Brain pericyte (primary cell): ENCODE measurements around the gene ZNF648.
"Not testable (repeated sequence)": the region's sequence is repeated elsewhere in the genome, so short reads cannot be mapped to it uniquely, and the experiment has no call there.

ENCODE experiments used
- DNase-seq: peaks from one replicate; pipeline ENCODE4 v3.0.0-alpha.2; 2012; ENCODE audit warnings: low read depth, low spot score

ZNF648 gene

DNA sequence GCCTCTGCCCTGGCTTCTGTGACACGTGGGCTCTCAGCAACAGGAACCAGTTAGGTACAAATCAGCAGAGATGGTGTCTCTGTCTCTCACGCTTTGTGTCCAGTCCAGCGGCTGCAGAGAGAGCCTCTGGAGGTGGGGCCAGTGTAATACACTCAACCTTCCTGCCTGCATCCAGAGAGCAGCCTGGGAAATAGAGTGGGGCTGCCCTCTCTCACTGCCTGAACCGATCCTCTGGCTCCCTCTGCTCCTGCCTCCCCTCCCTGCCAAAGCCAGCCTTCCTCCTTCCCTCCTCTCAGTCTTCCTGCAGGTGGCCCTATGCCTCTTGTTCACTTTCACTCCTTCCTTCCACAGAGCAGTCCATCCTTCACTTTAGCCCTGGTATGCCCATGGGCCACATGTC, at the start of gene ZNF648:
TSS of gene ZNF648 (minus strand) at position 119 of the 400 bp plus-strand sequence. CDS start 3,702 bp downstream, outside the sequence.
- no peak for DNase-seq

DNA sequence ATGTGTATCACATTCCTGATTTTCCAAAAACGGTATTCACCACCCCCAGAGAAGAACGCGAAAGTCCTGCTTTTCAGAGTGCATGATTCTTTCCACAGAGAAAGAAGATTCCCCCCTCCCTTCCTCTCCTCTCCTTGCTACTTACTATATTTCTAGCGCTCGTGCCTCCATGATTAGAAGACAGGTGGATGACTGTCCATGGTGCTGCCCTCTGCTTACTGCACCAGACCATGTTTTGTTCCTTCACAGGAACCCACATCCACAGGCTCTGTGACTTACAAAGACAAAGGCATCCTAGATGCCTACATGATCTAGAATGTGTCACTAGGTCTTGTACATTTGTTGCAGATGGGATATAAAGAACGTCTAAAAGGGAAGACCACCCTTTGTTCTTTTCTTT, 49.1 kb upstream of the ZNF648 start:
- DNase-seq = no peak

DNA sequence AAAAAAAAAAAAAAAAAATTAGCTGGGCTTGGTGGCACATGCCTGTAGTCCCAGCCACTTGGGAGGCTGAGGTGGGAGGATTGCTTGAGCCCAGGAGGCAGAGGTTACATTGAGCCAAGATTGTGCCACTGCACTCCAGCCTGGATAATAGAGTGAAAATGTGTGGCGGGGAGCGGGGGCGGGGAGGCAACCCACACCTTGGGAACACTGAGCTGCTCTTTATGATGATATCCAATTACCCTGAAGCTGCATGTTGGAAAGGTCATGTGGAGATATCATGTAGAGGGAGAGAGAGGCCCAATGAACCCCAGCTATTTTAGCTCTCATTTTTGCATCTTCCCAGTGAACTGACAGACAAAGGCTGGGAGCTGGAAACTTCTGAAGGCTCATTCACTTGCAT, 48.3 kb upstream of the ZNF648 start:
- no peak for DNase-seq

DNA sequence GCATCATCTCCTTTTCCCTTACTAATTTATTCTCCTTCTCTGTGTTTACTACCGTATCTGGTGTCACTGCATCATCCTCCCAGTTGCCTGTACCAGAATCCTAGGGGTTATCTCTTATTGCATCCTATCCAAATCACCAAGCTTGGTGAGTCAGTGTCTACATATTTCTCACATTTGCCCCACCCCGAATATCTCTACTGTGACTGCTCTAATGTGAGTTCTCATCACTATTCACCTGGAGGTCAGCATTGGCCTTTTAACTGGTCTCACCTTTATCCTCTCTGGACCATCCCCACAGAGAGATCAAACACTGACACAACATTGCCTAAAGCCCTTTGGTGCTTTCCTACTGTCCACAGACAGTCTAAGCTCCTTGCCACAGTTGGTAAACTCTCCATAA, 45.7 kb upstream of the ZNF648 start:
- DNase-seq = no peak

DNA sequence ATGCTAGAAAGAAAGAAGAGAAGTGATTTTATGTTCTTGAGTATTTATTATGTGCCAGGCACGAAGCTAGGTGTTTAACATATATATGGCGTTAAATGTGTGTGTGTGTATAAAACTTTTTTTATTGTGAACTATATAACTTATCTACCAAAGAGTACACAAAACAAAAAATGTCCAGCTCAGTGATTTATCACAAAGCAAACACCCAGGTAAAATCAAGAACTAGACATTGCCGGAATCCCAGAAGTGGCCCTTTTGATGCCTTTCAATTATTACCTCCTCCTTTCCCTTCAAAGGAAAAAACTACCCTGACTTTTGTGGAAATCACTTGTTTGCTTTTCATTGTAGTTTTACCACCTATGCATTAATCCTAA, 40.5 kb upstream of the ZNF648 start:
- no peak for DNase-seq

DNA sequence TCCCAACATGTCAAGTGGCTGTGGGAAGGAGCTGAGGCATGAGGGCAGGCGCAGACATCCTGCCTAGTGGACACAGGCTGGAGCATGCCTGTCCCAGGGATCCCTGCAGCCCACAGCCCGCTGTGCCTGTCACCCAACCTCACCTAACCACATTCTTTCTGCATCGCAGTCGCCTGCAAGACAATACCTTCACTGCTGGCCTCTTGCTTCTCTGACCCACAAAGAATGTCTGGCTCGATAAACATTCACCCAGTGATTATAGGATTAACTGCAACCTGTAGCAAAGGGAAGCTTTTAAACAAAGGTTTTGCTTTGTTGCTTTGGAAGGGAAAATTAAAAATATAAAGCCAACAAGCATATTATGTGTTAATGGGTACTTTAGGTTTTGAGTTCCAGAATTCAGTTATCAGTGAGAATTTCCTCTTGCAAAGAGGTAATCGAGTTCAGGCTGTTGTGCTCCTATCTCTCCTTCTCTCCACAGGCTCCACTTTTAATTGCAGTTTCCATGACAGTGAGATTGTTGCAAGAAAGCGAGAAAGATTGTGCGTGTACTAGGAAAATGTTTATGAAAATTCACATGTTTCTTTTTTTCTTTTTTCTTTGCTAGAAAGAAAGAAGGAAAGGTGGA, 40.0 kb upstream of the ZNF648 start:
- no peak for DNase-seq

DNA sequence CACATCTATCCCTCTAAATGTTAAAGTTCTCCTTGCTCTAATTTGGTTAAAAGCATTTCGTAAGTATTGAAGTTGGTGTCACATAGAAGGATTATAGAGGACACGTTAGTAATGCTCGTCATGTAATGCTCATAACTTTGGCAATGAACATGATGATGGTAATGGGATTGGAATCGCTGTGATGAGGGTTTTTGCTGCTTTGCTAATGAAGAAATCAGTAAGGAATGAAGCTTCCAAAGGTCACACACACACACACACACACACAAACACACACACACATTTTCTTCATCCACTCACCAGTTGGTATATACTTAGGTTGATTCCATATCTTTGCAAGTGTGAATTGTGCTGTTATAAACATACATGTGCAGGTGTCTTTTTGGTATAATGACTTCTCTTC, 36.8 kb upstream of the ZNF648 start:
- DNase-seq = no peak

DNA sequence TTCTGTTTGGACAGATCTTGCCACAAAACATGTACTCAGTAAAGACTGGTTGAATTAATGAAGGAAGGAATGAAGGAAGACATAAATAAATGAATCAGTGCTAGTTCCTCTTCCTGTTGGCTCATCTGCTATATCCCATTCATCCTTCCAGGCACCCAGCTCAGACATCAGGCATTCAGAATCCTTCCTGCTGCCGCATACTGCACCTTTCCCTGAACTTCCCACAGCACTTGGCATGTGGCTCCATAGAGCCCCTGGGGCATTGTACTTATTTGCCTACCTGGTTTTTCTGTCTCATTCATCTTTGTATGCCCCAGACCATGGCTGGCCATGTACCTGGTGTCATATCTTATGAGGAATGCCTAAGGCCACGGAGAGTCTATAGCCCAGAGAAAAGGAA, 34.4 kb upstream of the ZNF648 start:
- no peak for DNase-seq

- DNase-seq = not testable (repeated sequence)
Observed at GRCh38 chr1:182094514-182095005, 33.0 kb upstream of the ZNF648 start.

- no peak for DNase-seq
Observed at GRCh38 chr1:182093781-182094180, 32.3 kb upstream of the ZNF648 start.

GRCh38 chr1:182092336-182092735, 30.8 kb upstream of the ZNF648 start:
- DNase-seq = no peak

DNA sequence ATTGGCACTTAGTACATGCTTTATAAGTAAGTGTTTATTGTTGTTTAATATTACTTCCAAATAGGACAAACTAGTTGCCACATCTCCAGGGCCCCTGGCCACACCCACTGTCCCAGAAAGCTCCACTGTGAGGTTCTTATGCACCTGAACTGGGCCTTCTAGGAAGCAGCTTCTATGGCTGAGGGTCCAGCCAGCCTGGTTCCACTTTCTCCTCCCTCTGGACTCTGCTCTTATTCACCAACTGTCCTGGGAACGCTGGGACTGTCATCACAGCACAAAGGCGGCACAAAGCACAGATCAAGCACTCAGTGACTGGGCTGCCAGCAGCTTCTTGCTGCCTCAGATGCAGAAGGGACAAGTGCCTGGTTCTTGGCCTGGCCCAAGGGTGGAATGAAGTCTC, 29.6 kb upstream of the ZNF648 start:
- DNase-seq = no peak

GRCh38 chr1:182087719-182088350, 26.3 kb upstream of the ZNF648 start:
- no peak for DNase-seq

- DNase-seq = no peak
Observed at GRCh38 chr1:182087304-182087703, 25.8 kb upstream of the ZNF648 start.

DNA sequence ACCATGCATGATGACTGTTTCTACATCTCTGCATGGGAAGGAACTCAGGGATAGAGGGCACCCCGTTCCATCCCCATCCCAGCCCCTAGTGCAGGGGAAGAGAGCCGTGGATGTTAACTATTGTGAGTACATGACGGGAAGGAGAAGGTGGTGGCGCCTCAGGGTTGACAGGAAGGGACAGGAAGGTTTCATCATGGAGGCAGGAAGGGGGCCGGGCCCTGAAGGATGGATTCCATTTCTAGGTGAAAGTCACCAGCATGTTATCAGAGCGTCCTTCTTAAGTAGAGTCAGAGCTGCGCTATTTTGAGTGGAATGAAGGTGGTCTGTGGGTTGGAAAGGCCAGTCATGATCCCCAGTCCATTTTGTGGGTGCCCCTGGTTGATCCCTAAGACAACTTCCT, 25.1 kb upstream of the ZNF648 start:
- no peak for DNase-seq

- DNase-seq = no peak
Observed at GRCh38 chr1:182086136-182086535, 24.6 kb upstream of the ZNF648 start.

- no peak for DNase-seq
Observed at GRCh38 chr1:182085726-182086125, 24.2 kb upstream of the ZNF648 start.

DNA sequence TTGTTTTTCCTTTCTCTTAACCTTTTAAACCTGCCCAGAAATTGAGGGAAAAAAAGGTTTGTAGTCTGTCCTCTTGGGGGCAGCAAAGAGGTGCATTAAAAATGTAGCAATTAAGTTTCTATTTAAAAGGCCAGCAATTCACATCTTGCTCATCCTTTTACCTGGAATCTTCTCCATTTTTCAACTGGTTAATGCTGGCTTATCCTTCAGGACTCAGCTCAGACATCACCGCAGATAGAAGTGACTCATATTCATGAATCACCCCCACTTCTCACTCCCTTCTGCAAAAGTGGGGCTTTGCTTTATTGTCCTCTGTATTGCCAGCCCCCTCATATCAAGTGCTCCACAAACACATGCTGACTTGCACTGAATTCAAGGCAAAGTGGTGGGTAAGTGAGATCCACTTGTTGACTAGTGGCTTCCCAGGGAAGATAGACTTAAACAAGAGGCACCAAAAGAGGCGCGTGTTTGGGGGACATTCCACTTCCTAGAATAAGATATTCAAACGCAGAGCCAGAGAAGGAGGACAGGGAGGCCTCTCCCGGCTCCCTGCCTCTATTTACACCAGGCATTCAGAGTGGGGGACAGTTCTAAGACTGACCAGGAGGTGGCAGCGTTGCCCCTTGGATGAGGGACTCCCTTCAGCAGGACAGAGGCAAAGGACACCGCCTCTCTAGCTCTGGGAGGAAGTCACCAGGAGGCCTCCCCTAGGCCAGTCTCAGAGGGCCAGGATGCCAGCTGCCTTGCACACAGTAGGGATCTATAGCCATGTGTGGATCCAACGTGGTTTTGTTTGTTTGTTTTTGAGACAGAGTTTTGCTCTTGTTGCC, 23.2 kb upstream of the ZNF648 start:
- no peak for DNase-seq

DNA sequence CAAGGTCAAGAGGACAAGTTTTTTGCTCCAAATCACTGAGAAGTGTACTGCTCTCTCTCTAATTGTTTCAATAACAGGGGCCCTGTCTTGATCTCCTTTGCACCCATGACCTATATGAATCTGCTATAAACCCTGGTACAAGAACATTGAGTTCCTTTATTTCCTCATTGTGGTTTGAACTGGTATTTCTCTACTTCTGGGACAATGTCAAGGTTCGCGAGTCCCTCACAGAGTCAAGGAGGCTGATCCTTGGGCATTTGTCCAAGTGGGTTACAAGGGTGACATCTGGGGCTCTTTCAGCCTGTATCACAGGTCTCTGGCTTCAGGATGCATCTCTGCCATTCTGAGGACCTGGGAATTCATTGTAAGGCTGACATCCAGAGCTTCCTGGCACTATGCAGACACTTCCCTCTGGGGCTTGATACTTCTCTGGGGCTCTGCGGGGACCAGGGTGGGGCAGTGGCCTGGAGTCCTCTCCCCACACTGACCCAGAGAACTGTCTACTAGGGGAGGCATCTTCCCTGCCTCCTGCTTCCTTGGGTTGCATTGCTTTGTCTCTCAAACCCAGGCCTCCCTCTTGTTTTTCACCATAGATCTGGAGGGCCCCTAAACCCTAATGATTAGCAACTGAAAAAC, 22.5 kb upstream of the ZNF648 start:
- no peak for DNase-seq

DNA sequence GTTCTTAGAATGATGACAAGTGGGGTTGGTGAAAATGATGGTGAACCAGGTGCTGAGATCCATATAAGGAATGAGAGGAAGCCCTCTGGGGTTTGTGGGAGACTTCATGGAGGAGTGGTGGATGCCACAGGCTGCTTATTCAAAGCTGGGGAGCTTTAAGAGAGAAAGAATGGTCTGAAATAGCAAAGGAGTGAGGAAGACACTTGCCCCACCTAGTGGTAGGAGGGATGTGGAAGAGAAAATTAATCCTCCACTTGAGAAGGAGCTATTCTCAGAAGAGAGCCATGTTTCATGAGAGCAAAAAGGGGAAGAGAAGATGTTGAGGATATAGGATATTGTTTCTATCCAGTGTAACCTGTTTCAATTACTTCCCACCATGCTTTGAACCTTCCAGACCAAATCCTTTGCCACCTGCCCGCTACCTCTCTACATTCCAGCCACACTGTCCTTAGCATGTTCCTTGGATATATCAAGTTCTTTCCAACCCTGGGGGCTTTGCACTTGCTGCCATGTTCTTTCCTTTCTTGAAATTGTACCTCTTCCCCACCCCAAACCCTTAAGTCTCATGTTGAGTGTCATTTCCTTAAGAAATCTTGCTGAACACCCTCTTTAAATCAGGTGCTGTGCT, 19.6 kb upstream of the ZNF648 start:
- DNase-seq = no peak

DNA sequence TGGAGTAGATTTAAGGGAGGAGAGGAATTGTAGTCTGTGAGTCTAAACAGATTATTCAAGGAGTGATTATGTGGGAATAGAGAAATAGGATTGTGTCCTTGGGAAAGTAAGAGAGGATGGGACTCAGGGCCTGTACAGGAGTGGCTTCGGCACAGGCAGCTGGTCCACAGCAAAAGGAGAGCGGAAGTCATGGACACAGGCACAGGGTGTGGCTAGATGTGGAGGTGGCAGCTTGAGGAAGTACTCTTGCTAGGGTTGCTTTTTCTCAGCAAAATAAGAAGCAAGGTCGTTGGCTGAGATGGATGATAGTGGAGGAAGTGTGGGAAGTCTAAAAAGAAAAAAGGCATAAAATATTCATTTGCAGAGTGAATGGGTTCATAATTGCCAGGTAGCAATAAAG, 18.5 kb upstream of the ZNF648 start:
- no peak for DNase-seq

GRCh38 chr1:182071924-182072323, 10.4 kb upstream of the ZNF648 start:
- DNase-seq = no peak
